Right atrium auricular region (tissue), 2 donors: ENCODE data around the gene TBC1D12. TPM values are rescaled to one million over a fixed set of nuclear protein-coding genes. Genes with fewer than 3 reads are reported as not detected.

Experiments
- DNase-seq: peaks from one replicate; pipeline ENCODE4 v3.0.0-alpha.2; 2019; ENCODE audit warnings: low spot score
- H3K27ac ChIP-seq, 2 donors: fragments of 200-600 bp; sonication (generic); 1 replicate in 1 of 2; 2 replicates in 1 of 2; pipeline ENCODE4 v1.5.1; 2016 to 2019
- H3K27me3 ChIP-seq, 2 donors: fragments of 200-600 bp; sonication (generic); one replicate each; pipeline versions ENCODE4 v1.5.1 to v1.6.0; 2017 to 2019
- H3K36me3 ChIP-seq: fragments of 200-600 bp; sonication (generic); one replicate; pipeline ENCODE4 v1.5.1; 2016
- H3K4me1 ChIP-seq, 2 donors: fragments of 200-600 bp; sonication (generic); one replicate each; pipeline versions ENCODE4 v1.5.1 to v1.6.0; 2017 to 2019
- H3K4me3 ChIP-seq, 2 donors: fragments of 200-600 bp; sonication (generic); 1 replicate in 1 of 2; 2 replicates in 1 of 2; pipeline ENCODE4 v1.5.1; 2017 to 2019; ENCODE audit warnings: mild to moderate bottlenecking in 1 of 2, moderate library complexity in 1 of 2
- H3K9me3 ChIP-seq, 2 donors: fragments of 200-600 bp; sonication (generic); one replicate each; pipeline ENCODE4 v1.5.1; 2019
- CTCF ChIP-seq, 2 donors: fragments of 200-600 bp; sonication (generic); IDR thresholded peaks; one replicate each; pipeline ENCODE4 v1.5.1; 2019; ENCODE audit warnings: antibody characterized with exemption in 2 of 2
- total RNA-seq, 2 donors: library from RNA; depleted of rRNA; stranded (reverse); fragments of >200 nt; gene quantifications; one replicate each; pipeline ENCODE4 v1.1.0, GENCODE V29; 2016

Gene TBC1D12
- total RNA-seq, 2 donors from 2014 or later: 5.2 to 8.4 TPM

DNA sequence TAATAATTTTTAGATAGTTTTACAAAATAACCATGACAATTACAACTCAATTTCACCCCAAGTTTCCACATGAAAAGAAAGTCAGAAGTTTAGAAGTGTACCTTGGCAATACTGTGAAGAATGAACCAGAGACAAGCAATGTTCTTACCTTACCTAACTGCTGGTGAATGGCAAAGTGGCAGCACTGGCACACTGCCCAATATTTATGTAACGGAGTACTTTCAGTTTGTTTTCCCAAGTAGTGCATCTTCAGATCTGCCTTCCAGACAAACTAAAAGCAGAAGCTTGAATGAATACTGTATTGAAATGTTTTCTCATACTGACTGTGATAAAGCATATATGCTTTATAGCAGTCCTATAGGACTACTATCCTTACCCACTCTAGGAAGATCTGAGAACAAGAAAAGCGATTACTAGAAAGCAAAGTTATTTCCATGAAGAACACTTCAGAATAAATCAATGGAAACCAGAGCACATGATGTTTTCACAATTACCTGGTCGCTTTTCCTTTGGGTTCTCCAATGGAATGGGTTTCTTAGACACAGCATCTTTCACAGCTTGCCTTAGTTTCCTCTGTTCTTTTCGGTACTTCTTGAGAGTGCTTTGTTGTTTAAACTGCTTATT is 41.1 kb upstream of the TBC1D12 start:
- H3K36me3 ChIP-seq: peaks cover 11% of the 10 kb centered on the region
- H3K27ac ChIP-seq: no peak overlapping the region
- no peaks in the 10 kb centered on the region for H3K27me3 ChIP-seq
- H3K4me1 ChIP-seq: peaks cover 0 to 27% of the 10 kb centered on the region in 2 donors
- H3K9me3 ChIP-seq: no peaks in the 10 kb centered on the region
- no peak overlapping the region for H3K4me3 ChIP-seq
- no peak for DNase-seq
- no peak for TF ChIP-seq CTCF (IDR thresholded peaks at IDR 0.05)

GRCh38 chr10:94362360-94363250 is 39.7 kb upstream of the TBC1D12 start, which contains the start of gene NOC3L:
NOC3L (minus strand) TSS chr10:94362939; CDS start chr10:94362838, 101 bp downstream.
- peak; percentile 96 for DNase-seq

GRCh38 chr10:94363251-94363565 is 39.1 kb upstream of the TBC1D12 start:
- TF ChIP-seq CTCF (IDR thresholded peaks at IDR 0.05): peak in 1 of 2 donors; percentile 22
- Histone ChIP-seq H3K4me3 (peak overlapping the region; percentile 74 to 78), H3K9me3 (no peaks in the 10 kb centered on the region), H3K36me3 (no peaks in the 10 kb centered on the region), H3K27me3 (no peaks in the 10 kb centered on the region), H3K27ac (peak overlapping the region in 1 of 2 donors; percentile 7), H3K4me1 (peaks cover 0 to 26% of the 10 kb centered on the region in 2 donors)
- DNase-seq: no peak

More at GRCh38 chr10:94362360-94363250, 39.7 kb upstream of the TBC1D12 start, which contains the start of gene NOC3L:
- Histone ChIP-seq H3K4me1 (peaks cover 0 to 27% of the 10 kb centered on the region in 2 donors), H3K27ac (peak within 1 kb of the TSS; percentile 47 to 53), H3K27me3 (no peaks in the 10 kb centered on the region), H3K9me3 (no peaks in the 10 kb centered on the region), H3K36me3 (no peaks in the 10 kb centered on the region), H3K4me3 (peak within 1 kb of the TSS; percentile 74 to 78)
- TF ChIP-seq CTCF (IDR thresholded peaks at IDR 0.05): peak; percentile 73 to 93

GRCh38 chr10:94364482-94364881 is 37.9 kb upstream of the TBC1D12 start:
- Histone ChIP-seq H3K9me3 (no peaks in the 10 kb centered on the region), H3K4me1 (peaks cover 0 to 23% of the 10 kb centered on the region in 2 donors), H3K27me3 (no peaks in the 10 kb centered on the region), H3K27ac (no peak overlapping the region), H3K4me3 (no peak overlapping the region), H3K36me3 (no peaks in the 10 kb centered on the region)
- no peak for DNase-seq
- TF ChIP-seq CTCF (IDR thresholded peaks at IDR 0.05): no peak

- no peak for DNase-seq
- H3K4me1 ChIP-seq: peaks cover 0 to 15% of the 10 kb centered on the region in 2 donors
These were observed 36.0 kb upstream of the TBC1D12 start for GRCh38 chr10:94366382-94366781.

More at GRCh38 chr10:94366382-94366781, 36.0 kb upstream of the TBC1D12 start:
- Histone ChIP-seq H3K4me3 (no peak overlapping the region), H3K27me3 (no peaks in the 10 kb centered on the region), H3K27ac (no peak overlapping the region), H3K36me3 (no peaks in the 10 kb centered on the region), H3K9me3 (no peaks in the 10 kb centered on the region)
- no peak for TF ChIP-seq CTCF (IDR thresholded peaks at IDR 0.05)
